HuH-7 (cell line): ENCODE data around the gene TPCN2.

Experiments used
- DNase-seq: peaks from one replicate; pipeline ENCODE4 v3.0.0; 2011; ENCODE audit warnings: low spot score

TPCN2 gene

DNA sequence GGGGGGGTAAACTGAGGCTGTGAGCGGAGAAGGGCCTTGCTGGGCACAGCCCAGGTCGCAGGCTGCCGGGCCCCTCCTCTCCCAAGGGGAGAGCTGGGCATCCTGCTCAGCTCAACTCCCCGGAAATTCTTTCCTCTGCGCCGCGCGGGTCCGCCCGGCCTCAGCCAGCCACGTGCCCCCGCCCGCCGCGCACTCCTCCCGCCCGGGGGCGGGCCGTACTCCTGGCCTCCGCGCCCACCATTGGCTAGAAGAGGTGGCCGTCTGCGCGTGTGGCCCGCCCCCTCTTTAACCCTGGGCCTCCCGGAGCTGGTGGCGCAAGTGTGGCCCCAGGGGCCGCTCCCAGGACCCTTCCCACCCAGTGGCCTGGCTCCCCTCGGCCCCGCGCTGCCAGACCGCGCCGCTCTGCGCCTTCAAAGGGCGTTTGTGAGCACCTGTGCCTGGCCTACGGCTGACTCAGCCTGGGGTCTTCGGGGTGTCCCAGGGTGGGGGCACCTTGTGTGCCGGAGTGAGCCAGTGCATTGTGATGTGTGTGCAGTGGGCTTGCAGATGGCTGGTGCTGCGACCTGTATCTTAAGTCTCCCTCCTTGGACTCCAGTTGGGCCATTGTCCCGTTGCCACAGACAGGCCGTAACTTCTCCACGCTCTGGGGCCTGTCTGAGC is 37.6 kb upstream of the TPCN2 start:
- peak; percentile 91 for DNase-seq

DNA sequence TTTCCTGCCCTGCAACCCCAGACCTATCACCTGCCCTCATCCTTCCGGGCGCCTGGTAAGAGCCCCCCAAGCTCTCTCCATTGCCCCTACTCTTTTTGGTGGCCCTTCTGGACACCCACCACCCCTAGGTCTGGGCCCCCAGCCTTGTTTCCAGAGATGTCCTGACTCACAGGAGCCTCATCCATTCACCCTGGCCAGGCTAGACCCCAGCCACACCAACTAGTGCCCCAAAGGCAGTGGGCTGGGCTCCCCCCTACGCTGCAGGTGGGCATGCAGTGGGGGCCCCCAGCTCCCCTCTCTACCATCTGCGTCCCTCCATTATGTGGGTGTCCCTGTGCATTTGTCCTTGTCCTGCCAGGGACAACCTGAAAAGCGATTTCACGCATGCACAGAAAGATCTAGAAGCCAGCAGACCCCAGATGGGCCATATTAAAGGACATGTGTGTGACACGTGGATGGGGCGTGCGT is 37.1 kb upstream of the TPCN2 start:
- no peak for DNase-seq

DNA sequence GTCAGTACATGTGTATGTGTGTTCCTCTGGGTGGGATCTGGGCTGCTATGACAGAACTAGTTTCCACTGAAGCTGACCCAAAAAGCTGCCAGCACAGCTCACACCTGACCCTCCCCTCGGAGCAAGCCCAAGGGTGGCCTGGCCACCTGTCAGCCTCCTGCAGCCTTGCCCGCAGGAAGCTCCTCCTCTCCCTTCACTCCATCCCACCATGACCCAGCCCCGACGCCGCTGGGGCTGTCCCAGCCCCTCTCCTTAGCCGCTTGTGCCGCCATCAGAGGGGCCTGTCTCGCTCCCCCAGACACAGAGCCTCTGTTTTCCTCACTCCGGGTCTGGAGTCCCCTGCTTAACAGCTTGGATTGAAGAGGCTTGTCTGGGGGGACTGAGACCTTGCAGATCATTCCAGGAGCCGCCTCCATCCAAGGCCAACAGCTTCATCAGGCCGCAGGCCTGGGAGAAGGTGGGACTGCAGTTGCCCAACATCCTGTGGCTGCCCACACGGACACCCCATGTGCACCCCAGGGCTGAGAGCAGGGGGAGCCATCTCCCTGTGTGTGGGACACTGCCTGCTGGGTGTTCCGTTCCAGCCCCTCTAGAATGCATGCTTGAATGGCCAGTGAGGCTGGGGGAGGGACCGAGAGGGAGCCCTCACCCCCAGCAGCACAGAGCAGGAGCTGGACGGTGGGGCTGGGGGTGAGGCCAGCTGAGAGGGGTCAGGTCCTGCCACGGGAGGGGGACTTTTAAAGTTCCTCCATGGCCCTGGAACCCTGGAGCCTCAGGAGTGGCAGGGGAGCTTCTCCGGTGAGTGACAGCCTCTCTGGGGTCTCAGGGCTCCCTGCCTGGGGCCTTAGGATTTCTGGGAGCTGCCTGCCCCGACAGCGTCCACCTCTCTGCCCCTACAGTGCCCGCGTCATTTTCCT is 36.4 kb upstream of the TPCN2 start:
- DNase-seq: no peak

DNA sequence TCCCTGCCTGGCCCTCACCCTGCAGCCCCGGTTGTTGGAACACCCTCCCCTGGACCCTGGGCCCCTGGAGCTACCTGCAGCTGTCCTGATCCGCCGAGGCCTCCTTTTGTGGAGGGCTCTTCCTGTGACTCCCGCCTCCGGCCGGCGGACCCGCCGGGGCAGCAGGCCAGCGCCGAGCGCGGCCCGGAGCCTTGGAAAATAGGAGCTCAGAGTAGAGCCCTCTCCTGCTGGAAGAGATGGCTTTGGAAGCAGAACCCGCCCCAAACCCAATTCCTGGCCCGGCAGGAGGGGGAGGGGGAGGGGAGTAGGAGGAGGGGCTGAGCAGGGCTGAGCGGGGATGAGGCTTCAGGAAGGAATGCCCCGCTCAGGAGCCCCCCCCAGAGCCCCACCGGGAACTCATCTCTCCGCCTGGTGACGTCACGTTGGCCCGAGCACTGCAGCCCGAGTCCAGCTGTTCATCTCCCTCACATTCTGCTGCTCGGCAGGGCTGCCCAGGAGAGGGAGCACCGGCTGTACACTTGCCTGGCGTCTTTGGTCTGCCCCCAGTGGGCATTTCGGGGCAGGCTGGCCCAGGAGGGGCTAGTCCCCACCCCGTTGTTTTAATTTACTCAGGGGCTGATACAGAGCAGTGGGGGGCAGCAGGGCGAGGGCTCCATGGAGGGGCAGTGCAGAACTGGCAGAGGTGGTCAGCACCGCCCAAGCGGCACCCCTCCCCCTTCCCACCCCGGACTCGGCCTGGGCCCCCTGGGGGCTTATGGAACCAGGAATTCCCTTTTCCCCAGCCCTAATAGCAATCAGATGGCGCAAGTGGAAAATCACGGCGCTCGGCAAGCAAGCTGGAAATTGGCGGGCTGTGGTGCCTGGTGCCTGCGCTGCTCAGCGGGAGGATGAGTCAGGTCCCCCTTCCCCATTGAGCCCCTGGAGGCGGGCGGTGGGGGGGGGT is 35.5 kb upstream of the TPCN2 start, which contains the start of gene MRGPRF:
TSS of gene MRGPRF (minus strand) at position 238 of the 943 bp plus-strand sequence. CDS start 3,345 bp downstream, outside the sequence.
- DNase-seq: no peak

DNA sequence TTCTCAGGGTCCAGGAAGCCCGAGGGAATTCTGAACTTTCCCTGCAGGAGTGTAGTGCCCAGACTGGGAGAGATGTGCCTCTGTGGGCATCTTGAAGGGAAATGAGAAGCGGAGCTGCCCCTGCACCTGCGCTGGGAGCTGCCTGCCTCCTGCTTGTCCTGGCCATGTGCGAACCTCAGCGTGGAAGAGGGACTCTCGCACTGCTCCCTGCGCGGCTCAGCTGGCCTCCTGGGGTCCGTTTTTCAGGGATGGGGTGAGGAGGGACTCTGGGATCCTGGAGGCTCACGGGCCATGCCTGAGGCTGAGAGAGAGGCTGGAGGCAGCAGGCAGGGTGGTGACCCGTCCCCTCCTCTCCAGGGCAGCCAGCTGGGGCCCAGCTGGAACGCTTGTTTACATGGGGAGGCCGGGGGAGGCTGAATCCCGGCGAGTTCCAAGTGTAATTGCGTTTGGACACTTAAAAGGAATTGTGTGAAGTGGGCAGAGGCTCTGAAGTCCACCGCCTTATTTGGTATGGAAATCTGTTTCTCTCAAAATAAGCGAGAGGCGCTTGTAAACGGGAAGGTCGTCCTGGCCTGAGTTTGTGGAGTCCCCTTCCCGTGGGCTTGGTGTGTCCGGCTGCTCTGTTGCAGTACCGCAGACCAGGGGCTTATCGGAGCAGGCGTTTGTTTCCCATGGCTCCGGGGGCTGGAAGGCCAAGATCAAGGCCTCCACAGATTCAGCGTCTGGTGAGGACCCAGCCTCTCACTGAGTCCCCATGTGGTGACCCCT is 34.5 kb upstream of the TPCN2 start:
- peak; percentile 86 for DNase-seq

DNA sequence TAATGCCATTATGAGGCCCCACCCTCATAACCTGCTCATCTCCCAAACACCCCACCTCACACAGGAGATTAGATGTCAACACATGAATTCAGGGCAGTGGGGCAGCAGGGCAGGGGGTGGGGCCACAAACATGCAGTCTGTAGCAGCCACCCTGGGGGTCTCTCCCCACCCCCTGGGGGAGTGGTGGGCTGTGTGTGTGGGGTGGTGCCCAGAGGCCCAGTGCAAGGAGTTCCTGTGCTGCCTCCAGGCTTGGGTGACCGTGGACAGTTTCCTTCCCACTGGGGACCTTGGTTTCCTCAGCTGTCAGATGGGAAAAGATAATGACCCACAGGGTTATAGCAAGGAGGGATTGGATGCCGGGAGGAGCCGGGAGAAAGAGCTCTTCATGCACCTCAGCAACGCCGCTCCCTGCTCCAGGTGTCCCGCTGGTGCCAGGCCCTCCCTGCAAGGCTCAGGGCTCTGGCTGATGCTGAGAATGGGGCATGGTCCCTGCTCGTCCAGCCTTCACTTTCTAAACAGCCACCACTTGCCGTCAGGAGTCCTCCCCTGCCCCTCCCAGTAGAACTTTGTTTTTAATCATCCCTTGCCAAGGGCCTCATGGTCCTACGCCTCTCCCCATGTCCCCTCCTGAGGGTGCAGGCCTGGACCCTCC is 33.7 kb upstream of the TPCN2 start:
- DNase-seq: no peak

DNA sequence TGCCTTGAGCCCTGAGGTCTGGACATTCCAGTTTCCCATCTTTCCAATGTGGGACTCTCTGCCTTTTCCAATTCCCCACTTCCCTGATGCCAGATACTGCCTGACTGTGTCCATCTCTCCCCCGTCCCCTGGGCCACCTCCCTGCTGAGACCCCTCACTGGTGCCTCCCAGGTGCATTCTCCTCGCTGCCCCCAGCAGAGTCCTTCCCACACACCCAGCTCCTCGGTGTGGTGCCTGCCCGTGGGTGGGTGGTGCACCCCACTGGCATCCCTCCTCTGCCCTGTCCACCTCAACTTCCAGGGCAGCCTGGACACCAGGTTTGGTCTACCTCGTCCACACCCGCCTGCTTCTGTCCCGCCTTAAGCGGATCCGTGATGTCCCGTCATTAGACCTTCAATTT is 30.8 kb upstream of the TPCN2 start:
- DNase-seq: no peak

DNA sequence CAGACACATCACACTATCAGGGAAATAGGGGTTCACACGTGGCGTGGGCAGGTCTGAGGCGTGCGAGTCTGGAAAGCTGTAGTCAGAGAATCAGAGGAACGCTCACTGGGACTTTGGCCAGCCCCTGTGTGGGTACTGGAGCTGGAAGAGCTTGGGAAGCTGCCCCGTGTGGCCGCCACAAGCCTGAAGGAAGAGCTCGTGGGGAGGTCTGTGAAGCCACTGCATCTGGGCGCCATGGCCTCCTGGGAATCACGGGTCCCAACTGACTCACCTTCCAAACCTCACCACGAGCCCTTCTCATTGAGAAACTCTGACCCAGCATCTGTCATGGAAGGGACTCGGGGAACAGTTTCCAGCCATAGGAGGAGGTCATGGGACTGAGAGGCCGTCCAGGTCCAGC is 29.8 kb upstream of the TPCN2 start:
- DNase-seq: no peak

DNA sequence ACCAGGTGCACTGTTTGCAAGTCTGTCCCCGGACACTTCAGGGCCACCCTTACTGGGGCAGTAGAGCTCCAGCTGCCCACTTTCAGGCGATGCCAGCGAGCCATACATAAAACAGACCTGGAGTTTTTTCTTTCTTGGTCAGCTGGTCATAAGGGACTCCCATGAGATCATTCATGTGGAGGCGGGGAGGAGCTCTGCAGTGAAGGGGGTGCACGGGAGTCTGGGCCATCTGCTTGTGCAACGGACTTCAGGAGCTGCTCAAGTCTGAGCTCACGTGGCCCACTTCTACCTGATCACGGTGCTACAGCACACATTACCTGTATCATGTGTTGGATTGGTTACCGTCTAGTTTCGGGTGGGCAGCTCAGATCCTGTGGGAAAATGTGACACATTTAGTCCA is 26.5 kb upstream of the TPCN2 start:
- no peak for DNase-seq

DNA sequence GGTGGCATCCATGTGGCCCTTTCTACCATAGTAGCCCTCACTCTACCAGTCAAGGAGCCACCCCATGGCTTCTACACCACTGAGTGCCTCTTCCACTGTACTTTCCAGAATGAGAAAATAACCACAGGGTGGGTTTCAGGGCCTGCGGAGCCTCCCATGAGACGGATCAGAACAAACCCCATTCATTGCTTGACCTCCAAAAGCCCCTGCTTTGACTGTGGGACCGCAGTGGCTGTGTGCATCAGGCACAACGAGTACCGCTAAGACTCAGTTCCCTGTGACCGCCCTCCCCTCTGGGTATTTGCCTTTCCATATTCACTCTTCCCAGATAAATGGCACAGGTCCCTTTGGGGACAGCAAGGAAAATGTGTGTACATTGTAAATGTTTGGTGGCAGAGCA is 24.2 kb upstream of the TPCN2 start:
- DNase-seq: no peak

DNA sequence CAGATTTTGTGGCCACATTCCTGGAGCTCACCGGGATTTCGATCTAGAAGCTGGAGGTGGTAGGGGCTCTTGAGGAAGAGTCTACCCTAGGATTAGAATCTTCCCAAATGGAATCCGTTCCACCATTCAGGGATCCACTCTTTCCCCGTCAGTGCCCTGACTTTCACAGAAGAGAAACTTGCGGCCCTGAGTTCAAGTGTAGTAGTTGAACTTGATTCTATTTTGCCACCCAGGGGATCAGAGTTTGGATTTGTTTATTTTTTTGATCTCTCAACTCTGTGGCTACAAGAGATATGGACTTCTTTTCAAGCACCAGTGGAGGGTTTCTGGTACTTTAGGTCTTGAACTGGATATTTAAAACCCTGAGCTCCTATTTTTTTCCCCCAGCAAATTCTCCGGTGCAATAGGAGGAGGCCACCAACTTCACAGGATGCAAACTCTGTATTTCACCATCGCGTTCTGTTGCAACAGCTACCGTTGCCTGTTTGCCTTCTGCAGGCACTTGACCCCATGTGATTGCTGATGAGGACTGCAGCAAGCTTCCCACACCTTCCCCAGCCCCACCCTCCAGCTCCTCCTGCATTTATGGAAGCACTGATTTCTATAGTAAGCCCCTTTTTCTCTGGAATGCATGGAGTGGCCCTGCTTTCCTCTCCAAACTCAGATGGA is 20.9 kb upstream of the TPCN2 start:
- peak; percentile 99 for DNase-seq

DNA sequence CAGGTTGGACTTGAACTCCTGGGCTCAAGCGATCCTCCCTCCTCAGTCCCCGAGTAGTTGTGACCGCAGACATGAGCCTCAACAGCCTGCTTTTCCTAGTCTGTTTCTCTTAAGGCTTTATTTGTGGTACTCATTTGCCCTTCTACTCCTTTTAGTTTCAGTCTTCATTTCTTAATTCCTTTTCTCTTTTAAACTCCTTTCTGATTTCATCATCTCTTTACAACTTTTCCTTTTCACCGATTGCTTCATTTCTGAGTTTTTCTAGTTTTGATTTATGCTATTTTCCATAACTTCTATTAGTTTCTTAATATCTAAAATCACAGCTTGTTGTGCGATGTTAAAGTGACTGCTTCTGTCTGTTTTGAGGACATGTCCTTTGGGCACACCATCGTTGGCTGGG is 18.4 kb upstream of the TPCN2 start:
- no peak for DNase-seq

DNA sequence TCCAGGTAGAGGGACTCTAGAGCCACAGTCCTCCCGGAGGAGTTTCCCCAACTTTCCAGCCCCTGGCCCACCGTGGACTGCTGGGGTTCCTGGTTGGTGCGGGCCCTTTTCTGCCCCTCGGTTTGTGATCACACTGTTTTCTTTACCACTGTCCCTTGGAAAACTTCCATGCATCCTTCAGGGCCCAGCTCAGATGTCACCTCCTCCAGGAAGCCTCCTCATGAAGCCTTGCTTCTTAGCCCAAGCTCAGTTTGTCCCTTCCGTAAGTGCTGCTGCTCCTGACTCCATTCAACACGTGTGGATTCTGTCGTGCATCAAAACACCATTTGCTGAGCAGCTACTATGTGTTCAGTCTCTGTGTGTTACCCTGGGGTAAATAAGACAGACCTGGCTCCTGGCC is 15.9 kb upstream of the TPCN2 start:
- no peak for DNase-seq

DNA sequence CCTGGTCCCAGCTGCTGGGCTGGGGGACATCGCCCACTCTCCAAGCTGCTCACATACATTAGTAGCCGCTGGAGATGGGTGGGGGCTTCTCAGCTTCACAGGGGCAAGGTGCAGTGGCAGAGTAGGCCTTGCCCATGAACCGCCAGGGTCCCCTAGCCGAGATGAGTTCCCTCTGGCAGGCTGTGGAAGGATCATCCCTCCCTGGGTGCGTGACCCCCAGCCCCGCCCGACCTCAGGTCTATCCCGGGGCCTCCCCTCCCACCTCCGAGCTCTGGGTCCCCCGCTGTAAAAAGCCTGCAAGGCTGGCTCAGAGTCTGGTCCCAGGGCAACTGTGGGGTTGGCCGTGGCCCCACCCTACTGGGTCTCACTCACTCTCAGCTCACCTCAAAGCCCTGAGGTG is 15.3 kb upstream of the TPCN2 start:
- no peak for DNase-seq

DNA sequence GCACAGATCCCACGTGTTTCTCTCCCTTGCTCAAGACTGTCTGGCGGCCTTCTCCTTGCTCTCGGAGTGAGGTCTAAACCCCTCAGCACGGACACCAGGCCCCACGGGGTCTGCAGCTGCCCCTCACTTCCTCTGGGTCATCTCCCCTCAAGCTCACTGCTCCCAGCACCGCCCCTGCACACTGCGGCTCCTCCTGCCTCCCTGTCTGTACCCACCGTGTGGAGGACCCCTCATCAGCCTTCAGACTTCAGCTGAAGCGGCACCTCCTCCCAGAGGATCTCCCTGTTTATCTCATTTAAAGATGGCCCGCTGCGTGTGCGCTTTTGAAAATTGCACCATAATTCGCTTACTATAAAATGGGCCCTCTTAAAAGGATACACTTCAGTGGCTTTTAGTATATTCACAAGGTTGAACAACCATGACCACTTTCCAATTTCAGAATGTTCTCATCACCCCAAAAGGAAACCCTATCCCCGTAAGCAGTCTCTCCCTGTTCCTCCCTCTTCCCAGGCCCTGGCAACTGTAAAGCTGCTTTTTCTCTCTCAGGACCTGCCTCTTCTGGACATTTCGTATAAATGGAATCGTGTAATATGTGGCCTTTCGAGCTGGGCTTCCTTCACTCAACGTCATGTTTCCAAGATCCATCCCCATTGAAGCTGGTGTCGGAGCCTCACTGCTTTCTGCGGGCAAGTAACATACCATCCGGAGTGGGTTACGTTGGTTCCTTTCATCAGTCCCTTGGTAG is 14.4 kb upstream of the TPCN2 start:
- no peak for DNase-seq

DNA sequence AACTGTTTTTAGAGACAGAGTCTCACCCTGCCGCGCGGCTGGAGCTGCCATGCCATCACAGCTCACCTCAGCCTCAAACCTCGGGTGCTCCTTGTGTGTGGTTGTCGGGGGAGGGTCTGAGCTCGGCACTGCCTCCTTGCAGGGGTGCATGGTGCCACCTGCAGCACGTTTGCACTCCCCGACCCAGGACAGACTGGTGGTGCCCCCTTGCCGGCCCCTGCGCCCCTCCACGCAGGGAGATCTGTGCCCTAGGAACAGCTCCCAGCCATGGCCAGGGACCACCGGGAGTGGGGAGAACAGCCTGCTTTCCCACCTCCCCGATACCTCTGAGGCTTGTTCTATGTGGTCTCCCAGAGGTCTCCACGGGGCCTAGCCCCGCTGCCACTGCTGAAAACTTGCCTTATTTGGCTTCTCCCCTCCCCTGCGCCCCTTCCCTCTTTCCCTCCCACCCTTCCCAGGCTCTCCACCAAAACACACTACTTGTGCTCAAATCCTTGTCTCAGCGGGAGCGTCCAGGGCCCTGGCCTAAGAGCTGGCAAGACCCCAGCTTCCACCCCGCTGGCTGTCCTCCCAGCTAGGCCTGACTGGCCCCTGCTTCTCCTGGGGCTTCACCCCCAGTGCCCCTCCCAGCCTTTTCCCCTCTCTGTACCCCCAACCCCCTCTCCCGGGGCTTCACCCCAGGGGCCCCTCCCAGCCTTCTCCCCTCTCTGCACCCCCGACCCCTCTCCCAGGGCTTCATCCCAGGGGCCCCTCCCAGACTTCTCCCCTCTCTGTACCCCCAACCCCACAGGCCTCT is 13.4 kb upstream of the TPCN2 start:
- no peak for DNase-seq

DNA sequence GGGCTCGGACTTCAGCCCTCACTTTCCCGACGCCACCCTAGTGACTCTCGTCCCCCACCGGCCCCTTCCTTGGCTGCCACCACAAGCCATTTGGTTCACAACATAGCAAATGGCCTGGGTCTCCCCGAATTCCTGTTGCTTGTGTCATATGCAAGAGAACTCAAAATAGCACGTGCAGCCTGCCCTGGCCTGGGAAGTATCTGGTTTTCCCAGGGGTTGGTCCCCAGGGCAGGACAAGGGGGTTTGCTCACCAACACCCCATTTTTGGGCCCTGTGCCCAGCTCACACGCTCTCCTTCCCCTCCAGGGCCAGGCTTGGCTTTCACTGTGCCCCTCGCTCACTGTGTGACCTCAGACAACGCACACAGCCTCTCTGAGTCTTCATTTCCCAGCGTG is 12.8 kb upstream of the TPCN2 start:
- DNase-seq: no peak

DNA sequence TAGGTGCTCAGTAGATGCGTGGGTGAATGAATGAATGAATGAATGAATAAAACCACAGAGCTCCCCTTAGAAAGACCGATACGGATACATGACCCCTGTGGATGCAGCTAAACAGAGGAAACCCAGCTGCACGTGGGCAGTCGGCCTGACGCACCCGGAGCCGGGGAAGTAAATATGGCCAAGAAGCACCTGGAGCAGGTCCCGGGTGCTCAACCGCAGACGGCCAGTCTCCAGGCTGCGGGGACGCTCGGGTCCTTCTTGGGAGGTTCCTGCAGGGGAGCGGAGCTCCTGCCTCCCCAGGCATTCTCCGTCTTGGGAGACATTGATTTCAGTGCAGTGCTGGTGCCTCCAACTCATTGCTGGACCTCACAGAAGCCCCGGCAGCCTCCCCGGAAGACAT is 11.7 kb upstream of the TPCN2 start:
- DNase-seq: no peak

DNA sequence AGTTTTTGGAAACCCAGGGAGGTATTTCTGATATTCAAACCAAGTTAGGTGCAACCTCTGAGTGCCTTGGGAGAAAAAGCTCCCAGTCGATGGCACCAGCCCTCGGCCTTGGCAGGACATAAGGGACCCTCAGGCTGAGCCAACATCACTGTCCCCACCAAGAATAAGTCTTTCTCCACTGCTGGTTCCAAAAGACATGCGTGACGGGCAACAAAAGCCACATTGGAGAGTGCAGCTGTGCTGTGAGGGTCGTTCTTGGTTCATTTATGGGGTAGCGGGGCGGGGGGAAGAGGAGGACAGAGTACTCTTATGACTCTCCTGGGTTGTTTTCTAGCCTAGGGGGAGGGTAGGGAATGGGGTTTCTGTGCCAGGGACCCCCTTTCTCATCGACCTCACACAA is 11.2 kb upstream of the TPCN2 start:
- DNase-seq: no peak
